HG03354 (cell line): ENCODE results near the gene KATNBL1.

Experiments
- ATAC-seq: cut with Tn5 transposase; IDR thresholded peaks from one replicate; pipeline ENCODE4 v1.9.1; 2021; ENCODE audit warnings: mild to moderate bottlenecking; ENCODE audit not compliant: unreplicated experiment, poor library complexity, severe bottlenecking

The KATNBL1 gene, protein sequence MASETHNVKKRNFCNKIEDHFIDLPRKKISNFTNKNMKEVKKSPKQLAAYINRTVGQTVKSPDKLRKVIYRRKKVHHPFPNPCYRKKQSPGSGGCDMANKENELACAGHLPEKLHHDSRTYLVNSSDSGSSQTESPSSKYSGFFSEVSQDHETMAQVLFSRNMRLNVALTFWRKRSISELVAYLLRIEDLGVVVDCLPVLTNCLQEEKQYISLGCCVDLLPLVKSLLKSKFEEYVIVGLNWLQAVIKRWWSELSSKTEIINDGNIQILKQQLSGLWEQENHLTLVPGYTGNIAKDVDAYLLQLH

DNA sequence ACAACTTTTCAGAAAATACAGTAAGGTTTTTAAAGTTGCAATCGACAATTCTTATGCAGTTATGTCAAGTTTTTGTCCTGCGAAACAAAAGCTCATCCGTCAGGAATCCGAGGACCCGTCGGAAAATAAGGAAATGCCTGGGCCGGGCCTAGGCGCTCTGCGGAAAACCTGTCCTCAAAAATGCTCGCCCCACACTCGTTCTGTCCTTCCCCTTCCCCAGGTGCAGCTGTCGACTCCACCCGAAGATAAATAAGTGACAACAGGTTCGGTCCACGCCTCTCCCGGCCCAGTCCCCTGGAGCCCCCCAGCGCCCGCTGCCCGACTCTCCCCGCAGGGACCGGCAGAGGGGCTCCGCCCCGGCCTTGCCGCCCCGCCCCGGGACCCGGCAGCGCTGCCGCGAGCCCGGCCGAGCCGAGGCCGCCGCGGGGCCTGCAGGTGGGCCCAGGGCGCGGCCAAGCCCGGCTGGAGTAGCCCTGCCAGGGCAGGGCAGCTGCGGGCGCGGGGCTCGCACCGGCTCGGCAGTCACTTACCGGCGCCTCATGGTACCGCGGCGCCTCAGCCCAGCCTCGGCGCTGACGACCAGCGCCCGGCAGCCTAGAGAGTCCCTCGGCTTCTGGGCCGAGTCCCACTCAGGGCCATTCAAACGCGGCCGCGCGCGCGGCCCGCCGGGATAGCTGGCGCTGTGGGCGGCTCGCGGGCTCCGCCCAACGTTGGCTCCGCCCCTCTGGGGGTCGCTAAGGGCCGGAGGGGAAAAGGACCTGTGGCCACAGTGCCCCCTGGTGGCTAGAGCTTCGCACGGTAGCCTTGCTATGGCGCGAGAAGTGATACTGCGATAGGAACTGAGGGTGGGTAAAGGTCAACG is at the start of gene KATNBL1:
Gene KATNBL1 (minus strand): TSS at position 676 of the 862 bp plus-strand sequence. CDS start 46,420 bp downstream, outside the sequence.
- peak; percentile 96 for ATAC-seq

DNA sequence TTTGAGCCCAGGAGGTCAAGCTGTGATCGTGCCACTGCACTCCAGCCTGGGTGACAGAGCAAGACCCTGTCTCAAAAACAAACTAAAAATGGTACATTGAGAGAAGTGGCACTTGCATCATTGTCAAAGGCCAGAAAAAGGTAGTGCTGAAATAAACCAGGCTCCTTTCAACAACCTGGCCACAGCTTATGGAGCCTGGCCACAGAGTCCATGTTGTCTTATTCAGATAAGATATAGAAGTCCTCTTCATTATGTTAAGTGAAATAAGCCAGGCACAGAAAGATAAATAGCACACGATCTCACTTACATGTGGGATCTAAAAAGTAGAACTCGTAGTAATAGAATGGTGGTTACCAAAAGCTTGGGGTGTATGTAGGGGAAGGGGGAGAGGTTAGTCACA is 49.7 kb upstream of the KATNBL1 start:
- ATAC-seq: no peak

DNA sequence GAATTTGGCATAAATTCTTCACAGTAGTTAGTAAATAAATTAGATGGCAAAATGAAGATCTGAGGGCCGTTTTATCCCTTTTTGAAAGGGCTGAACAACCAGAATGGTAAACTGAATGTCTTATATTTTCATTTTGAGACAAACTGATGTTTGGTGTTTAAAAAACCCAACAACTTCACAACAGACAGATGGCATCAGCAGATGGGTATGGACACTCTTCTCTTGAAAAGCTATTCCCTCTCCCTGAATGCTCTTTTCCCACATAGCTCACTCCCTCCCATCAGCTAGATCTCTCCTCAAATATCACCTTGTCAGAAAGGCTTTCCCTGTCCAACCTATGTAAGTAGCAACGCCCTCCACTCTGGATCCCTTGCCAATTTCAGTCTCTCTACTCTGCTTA is 48.3 kb upstream of the KATNBL1 start:
- no peak for ATAC-seq

DNA sequence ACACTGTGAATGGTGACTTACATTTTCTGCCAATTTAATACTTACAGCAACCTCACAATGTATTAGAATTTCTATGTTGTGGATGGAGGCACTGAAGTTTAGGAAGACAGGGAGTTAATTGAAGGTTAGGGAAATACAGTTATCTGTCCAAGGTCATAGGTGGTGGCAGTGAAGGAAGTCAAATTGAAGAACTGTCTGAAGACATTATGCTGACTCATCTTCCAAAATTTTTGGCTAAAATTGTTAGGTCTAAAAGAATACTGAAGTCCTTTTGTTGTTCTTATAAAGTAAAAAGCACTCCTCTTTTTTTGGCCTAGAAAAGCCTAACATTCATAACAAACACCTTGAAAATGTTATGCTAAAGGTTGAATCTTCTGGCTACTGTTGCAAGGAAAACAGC is 42.6 kb upstream of the KATNBL1 start:
- no peak for ATAC-seq

DNA sequence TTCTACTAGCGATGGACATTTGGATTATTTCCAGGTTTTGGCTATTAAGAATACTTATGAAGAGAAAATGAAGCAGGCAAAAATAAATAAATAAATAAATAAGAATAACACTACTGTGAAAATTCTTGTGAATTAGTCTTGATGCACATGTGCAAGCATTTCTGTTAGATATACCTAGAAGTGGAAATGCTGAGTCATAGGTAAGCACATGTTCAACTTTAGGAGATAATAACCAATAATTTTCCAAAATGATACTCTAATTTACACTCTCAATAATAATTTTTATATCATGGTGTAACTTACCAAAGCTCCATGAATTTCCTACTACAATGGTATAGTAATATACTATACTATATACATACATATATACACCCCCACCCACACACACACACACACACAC is 38.3 kb upstream of the KATNBL1 start:
- no peak for ATAC-seq

DNA sequence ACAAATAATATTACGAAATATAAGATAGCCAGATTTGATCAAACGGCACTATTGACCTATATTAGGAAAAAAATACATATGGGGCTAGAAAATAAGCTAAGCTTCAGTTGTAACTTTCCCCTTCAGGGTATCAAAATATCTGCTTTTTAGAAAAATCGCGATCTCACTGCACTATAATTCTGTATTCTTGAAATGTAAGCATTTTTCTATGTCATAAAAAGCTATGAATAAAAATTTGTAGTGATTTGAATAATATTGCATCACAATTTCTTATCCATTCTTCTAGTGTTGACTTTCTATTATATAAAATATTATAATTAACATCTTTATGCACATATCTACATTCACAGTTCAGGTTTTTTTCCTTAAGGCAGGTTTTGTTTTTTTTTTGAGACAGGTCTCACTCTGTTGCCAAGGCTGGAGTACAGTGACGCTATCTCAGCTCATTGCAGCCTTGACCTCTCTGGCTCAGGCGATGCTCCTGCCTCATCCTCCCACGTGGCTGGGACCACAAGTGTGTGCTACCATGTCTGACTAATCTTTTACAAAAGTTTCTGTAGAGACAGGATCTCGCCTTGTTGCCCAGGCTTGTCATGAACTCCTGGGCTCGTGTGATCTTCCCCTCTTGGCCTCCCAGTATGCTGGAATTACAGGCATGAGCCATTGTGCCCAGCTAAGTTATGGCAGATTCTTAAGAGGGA is 36.5 kb upstream of the KATNBL1 start:
- ATAC-seq: no peak

DNA sequence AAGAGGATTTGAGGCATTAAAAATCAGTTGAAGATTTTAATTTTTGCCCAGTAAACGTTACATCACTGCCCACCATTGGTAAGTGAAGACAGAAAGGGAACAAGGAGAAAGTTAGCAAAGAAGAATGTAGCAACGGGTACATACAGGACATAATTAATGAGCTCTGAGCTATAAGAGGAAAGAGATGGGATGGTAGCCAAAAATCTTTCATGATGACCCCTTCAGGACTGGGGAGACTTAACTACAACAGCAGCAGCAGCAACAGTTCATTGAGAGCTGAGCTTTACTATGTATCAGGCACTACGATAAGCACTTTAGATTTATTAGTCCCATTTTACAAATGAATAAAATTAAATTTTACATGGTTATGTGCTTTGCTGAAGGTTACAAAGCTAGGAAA is 33.3 kb upstream of the KATNBL1 start:
- no peak for ATAC-seq

DNA sequence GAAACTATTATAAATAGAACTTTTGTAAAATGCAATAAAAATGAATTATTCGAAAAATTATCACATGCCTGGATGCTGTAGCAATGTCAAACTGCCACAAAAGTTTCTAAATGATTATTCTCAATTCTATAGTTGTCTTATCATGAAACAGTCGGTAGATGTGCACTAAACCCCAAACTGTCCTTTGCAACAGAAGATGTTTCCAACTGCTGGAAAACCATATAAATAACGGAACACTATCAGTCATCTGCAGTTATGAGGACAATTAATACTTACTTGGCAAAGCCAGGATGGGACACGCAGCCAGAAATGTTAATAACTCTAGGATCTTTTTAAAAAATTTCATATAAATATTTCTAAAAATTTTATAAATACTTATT is 32.4 kb upstream of the KATNBL1 start:
- ATAC-seq: no peak

DNA sequence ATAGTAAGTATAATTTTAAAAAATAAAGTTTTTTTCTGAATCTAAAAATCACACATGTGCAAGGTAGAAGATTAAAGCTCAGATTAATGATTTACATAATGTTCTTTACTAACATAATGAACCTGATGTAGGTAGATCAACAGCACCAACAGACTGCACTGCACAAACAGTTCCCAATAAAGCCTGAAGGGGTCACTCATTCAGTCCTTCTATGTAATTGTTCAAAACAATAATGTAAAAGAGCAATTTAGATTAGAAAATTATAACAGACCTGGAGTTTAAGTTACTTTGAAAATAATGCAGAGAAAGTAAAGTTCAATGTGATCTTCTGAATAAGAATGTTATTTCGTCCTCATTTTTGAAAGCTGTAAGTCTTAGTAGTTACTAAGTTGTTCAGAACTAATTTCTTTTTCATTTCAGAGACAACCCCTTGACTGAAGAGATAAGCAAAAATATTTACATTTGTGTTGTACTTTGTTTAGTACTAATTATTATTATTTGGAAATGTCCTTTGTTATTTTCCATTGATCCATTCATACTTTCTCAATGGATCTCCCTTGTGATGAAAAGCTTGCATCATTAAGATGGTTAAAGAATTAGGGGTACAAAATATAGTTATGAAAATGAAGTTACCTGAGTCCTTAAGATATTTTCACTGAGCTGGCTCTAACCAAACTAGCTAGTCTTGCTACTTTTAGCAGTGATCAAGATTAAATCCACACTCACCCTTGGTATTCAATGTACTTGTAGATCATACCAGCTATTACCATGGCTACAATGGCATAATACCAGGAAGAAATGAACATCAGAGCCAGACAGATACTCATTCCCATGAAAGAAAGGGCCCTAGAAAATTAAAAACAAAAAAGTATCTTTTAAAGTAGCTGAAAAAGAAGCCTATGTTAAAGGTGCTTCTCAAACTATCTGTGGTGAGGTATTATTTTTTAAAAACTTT is 31.8 kb upstream of the KATNBL1 start:
- peak; percentile 74 for ATAC-seq

DNA sequence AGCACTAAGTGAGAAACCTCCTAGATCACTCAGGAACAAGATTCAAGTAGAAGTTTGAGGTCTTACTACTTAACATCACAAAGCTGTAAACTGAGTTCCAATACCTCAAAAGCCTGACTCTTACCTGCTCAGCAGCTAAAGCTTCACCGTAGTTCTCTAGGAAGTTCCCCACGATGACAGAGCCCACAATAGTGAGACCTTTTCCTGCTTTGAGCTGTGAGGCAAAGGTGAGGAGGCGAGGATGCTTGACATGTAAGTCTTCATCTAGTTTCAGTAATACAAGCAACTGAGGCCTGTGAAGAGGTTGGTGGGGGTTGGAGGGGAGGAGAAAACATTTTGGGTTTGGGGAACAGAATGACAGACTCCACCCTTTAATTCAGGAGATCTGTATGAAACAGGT is 30.6 kb upstream of the KATNBL1 start:
- no peak for ATAC-seq

DNA sequence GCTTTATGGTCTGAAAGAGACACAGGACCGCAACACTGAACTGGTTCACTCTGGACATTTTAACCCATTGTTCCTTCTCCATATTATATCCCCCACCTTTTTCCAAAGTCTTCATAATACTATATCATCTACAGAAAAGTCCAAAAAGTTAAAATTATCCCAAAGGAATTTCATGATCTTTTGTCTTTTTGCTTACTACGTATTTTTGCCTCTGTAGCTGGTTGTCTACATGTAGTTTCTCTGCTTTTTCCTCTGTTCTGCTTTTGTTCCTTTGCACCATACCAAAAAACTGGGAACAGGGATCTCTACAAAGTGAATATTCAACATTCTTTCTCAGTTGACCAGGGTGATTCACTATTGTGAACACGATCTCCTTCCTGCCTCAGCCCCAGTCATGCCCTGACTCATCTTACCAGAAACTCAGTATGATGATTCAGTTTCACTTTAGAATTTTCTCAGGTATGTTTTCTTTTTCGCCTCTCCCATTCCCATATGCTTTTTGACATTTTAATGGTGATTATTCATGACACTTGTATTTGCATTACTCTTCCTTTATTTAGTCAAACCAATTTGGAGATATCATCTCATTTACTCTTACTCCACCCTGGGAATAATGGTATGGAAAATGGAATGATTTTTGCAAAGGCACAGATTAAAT is 29.4 kb upstream of the KATNBL1 start:
- ATAC-seq: no peak

DNA sequence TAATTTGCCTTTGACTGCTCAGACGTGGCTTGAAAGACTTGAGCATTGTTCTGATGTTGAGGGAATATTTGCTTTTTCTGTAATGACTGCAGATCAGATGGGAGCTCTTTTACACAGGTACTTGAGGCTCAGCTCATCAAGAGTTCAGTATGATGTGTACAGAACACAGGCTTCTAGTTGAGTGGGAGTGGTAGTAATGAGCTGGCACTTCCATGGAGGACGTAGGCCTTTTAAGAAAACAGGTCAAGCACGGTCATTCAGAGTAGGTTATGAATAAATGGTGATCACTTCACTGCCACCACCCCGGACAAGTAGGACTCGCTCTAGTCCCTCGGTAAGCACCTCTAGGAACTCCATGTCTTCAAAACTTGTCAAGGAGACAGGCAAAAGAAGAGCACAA is 23.7 kb upstream of the KATNBL1 start:
- no peak for ATAC-seq

DNA sequence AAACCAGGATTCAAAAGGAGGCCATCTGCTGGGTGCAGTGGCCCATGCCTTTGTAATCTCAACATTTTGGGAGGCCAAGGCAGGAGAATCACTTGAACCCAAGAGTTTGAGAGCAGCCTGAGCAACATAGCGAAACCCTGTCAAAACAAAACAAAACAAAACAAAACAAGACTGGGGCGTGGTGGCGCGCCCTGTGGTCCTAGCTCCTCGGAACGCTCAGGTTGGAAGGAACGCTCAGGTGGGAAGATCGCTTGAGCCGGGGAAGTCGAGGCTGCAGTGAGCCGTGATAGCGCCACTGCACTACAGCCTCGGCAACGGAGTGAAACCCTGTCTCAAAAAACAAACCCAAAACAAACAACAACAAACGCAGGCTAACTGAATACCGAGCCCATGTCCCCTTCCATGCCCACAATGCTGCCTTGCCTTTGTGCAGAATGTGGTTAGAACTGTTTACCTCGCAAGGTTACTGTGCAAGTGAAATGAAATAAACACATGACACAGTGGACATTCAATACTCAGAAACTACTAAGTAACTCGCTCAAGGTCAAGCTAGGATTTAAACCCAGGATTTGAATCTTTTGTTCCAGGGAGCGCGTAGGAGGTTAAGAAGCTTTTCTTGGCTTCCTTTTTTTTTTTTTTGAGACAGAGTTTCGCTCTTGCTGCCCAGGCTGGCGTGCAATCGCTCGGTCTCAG is 14.2 kb upstream of the KATNBL1 start:
- peak; percentile 15 for ATAC-seq

DNA sequence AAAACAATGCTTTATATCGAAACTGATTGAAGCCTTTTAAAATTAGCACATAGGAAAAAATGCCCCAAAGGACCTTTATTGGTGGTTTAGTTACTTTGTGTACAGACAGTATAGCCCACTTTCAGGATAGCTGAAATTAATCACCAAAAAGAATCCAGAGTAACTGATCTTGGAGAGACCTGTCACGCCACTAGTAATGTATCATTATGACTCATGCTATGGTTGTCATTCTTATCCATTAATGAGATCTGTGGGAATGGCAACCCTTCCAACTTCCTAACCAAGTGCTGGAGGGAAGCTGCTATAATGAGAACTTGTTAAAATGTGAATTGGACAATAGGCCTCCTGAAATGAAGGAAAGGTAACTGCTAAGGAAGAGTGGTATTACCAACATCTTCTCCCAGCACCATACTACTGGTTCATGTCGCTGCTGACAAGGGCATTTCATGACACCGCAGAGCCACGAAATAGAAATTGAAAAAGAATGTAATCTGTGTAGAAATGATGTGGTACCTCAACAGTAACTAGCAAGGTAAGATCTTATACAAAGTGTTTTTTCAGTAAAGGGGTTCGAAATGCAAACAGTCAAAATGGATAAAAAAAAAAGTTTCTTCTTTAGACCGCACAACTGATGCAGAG is 7.8 kb upstream of the KATNBL1 start:
- no peak for ATAC-seq

DNA sequence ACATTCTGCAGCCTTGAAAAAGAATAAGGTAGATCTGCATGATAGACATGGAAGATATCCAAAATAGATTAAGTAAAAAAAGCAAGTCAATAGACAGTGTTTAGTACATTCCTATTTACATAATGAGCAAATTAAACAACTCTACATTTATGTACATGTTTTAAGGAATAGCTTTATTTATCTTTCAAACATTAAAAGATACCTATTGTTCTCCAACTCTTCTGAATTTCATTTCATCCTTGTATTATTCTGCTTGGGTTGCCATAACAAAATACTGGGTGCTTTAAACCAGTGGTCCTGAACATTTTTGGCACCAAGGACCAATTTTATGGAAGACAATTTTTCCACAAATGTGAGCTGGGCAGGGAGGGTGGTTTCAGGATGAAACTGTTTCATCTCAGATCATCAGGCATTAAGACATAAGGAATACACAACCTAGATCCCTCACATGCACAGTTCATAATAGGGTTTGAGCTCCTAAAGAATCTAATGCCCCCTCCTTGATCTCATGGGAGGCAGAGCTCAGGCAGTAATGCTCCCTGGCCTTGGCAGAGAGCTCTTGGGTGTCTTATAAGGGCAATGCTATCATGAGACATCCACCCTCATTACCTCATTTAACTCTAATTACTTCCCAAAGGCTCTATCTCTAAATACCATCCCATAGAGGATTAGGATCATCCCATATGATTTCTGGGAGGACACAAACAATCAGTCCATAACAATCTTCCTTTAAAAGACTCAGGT is 6.8 kb upstream of the KATNBL1 start:
- no peak for ATAC-seq

DNA sequence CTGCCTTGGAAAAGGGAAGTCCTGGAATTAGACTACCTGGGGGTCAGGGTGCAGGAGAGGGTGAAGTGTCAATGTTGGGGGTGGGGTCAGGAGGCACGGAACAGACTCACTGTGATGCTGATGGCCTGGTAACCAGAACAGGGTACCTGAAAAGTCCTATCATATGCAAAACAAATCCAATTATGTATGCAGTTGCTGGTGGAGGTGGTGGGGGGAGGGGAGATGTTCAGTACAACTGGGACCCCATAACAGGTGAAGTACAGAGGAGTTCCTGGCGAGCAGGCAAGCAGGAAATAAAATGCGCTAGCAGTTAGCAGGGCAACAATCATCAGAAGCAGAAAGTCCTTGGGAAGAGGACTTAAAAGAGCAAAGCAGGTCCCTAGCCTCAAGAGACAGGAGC is 4.2 kb upstream of the KATNBL1 start:
- ATAC-seq: no peak

DNA sequence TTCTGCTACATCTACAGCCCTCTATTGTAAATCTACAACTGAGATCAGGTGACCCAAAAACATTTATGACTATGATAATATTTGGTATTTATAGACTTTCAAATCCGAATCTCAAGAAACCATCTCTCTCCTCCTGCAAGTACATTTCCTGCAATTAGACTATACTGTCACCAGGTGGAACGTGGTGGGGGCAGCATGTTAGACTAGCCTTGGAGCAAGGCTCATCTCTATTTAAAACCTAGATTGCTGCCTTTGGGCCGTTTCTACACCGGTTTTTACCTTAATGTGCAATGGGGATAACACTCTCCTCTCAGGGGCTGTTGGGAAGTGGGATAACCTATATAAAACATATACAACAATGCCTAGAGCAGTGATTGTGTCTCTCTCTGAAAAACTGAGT is 3.8 kb upstream of the KATNBL1 start:
- no peak for ATAC-seq
